NOMO-1 treated with DMSO at 0.1 percent for 48 hours (cell line): ENCODE results near the gene HMGA1.
"Not testable (repeated sequence)": the region's sequence is repeated elsewhere in the genome, so short reads cannot be mapped to it uniquely, and the experiment has no call there.

Experiments used
- DNase-seq: peaks from one replicate; lab custom pipeline; 2025; ENCODE audit not compliant: unreplicated experiment; lab: John Stamatoyannopoulos, UW

The HMGA1 gene

GRCh38 chr6:34259529-34260069 is 22.9 kb downstream of the HMGA1 start:
- DNase-seq: no peak

- DNase-seq: no peak
Measured at GRCh38 chr6:34260576-34261267, 24.0 kb downstream of the HMGA1 start.

- not testable (repeated sequence) for DNase-seq
Measured at GRCh38 chr6:34263484-34263883, 26.8 kb downstream of the HMGA1 start.

GRCh38 chr6:34267746-34268145 is 31.1 kb downstream of the HMGA1 start:
- DNase-seq: no peak

GRCh38 chr6:34269132-34269531 is 32.5 kb downstream of the HMGA1 start:
- not testable (repeated sequence) for DNase-seq

GRCh38 chr6:34269658-34270341 is 33.1 kb downstream of the HMGA1 start:
- not testable (repeated sequence) for DNase-seq

GRCh38 chr6:34272013-34272926 is 35.6 kb downstream of the HMGA1 start:
- peak; percentile 60 for DNase-seq

GRCh38 chr6:34273242-34273805 is 36.7 kb downstream of the HMGA1 start:
- DNase-seq: peak; percentile 10

- DNase-seq: no peak
Measured at GRCh38 chr6:34274129-34274528, 37.5 kb downstream of the HMGA1 start.

- no peak for DNase-seq
Measured at GRCh38 chr6:34275128-34275804, 38.6 kb downstream of the HMGA1 start.

- DNase-seq: no peak
Measured at GRCh38 chr6:34276191-34276590, 39.5 kb downstream of the HMGA1 start.

- DNase-seq: no peak
Measured at GRCh38 chr6:34276881-34277762, 40.4 kb downstream of the HMGA1 start.

GRCh38 chr6:34277763-34278112 is 41.1 kb downstream of the HMGA1 start:
- no peak for DNase-seq

- no peak for DNase-seq
Measured at GRCh38 chr6:34278833-34279232, 42.2 kb downstream of the HMGA1 start.

GRCh38 chr6:34280216-34280615 is 43.5 kb downstream of the HMGA1 start:
- no peak for DNase-seq

- DNase-seq: no peak
Measured at GRCh38 chr6:34281702-34282334, 45.1 kb downstream of the HMGA1 start.

- DNase-seq: peak; percentile 86
Measured at GRCh38 chr6:34284563-34285447, 48.1 kb downstream of the HMGA1 start.
